OCI-M2 (cell line): Measurements from ENCODE around the gene FAM131A.

Experiments used
- DNase-seq: peaks from one replicate; lab custom pipeline; 2025; ENCODE audit not compliant: unreplicated experiment; lab: John Stamatoyannopoulos, UW

Gene FAM131A

GRCh38 chr3:184389384-184389783, 52.0 kb downstream of the FAM131A start:
- DNase-seq = no peak

- DNase-seq = no peak
These were observed 52.6 kb downstream of the FAM131A start for GRCh38 chr3:184389935-184390528.

GRCh38 chr3:184391266-184391665, 53.9 kb downstream of the FAM131A start:
- DNase-seq = no peak

GRCh38 chr3:184395320-184395660, 57.9 kb downstream of the FAM131A start:
- DNase-seq = no peak
